ENCODE data around the gene DPYD. TPM values are rescaled to one million over a fixed set of nuclear protein-coding genes. Genes with fewer than 3 reads are reported as not detected.

DPYD gene
- total RNA-seq, 1 experiment from 2014 or later: 7.0 TPM

DNA sequence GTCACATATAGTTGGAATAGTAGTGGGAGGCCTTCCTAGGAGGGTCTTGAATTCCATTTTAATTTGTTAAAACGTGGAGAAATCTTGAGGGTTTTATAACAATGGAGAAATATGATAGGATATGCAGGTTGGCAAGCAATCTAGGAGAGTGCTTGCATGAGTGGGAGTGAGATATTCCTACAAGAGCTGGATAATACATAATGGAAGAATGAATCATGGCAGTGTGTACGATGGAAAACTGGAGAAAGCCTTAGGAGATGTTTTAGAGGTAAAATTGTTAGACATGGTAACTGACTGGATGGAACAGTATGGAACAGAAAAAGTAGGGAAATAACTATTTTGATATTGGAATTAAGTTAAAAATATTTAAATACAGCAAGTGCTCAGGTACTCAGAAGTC lies 846.9 kb downstream of the DPYD start:
- ChIA-PET CTCF (no interaction called here), POLR2A (no interaction called here)
- Histone ChIP-seq H3K4me1 (no peaks in the 10 kb centered on the region), H3K36me3 (ENCODE audit: control insufficient read depth, insufficient read depth, low read length) (no peaks in the 10 kb centered on the region), H3K9me3 (no peaks in the 10 kb centered on the region), H3K4me3 (ENCODE audit: low read depth, low read length) (no peak overlapping the region), H3K27me3 (replicated peaks; ENCODE audit: control insufficient read depth, insufficient read depth, low read length) (no peaks in the 10 kb centered on the region)
- TF ChIP-seq, protein P1, sequence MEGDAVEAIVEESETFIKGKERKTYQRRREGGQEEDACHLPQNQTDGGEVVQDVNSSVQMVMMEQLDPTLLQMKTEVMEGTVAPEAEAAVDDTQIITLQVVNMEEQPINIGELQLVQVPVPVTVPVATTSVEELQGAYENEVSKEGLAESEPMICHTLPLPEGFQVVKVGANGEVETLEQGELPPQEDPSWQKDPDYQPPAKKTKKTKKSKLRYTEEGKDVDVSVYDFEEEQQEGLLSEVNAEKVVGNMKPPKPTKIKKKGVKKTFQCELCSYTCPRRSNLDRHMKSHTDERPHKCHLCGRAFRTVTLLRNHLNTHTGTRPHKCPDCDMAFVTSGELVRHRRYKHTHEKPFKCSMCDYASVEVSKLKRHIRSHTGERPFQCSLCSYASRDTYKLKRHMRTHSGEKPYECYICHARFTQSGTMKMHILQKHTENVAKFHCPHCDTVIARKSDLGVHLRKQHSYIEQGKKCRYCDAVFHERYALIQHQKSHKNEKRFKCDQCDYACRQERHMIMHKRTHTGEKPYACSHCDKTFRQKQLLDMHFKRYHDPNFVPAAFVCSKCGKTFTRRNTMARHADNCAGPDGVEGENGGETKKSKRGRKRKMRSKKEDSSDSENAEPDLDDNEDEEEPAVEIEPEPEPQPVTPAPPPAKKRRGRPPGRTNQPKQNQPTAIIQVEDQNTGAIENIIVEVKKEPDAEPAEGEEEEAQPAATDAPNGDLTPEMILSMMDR (IDR thresholded peaks at IDR 0.05; ENCODE audit: insufficient read depth in 1 of 2, low read depth in 1 of 2, low read length in 1 of 2, severe bottlenecking in 1 of 2, unreplicated experiment in 1 of 2): no peak
- Mint-ChIP-seq H3K27me3 (ENCODE audit: insufficient read depth, unreplicated experiment) (no peaks in the 10 kb centered on the region), H3K4me1 (ENCODE audit: low read depth, unreplicated experiment) (no peaks in the 10 kb centered on the region), H3K9me3 (ENCODE audit: unreplicated experiment) (no peaks in the 10 kb centered on the region), H3K36me3 (ENCODE audit: insufficient read depth, unreplicated experiment) (no peaks in the 10 kb centered on the region), H3K27ac (ENCODE audit: unreplicated experiment) (no peak overlapping the region), H3K4me3 (ENCODE audit: unreplicated experiment) (no peak overlapping the region)
- no peak for DNase-seq
- no TSS peak for BruUV-seq (replicated peaks)
- intact Hi-C loops (cut with micrococcal nuclease; ENCODE audit: unreplicated experiment): no loop called here

DNA sequence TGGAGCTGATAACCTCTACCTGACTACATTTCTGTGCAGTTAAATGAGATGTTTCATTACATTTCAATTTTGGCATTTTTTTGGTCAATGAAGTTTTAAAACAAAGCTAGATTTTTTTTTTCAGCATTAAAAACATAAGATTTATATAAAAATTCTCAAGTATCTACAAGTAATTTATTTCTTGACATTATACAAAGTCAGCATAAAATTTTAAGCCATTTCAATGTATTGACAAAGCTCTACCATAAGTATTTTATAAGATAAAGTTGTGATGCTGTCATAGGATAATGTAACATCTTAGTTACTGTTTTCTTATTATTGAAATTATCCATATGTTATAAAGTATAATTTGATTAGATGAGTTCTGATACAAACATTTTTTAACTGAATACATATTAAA lies 847.7 kb downstream of the DPYD start:
- Histone ChIP-seq H3K36me3 (ENCODE audit: control insufficient read depth, insufficient read depth, low read length) (no peaks in the 10 kb centered on the region), H3K9me3 (no peaks in the 10 kb centered on the region), H3K4me1 (no peaks in the 10 kb centered on the region), H3K4me3 (ENCODE audit: low read depth, low read length) (no peak overlapping the region), H3K27me3 (replicated peaks; ENCODE audit: control insufficient read depth, insufficient read depth, low read length) (no peaks in the 10 kb centered on the region)
- intact Hi-C loops (cut with micrococcal nuclease; ENCODE audit: unreplicated experiment): no loop called here
- H3K27ac Mint-ChIP-seq (ENCODE audit: unreplicated experiment): no peak overlapping the region
- ChIA-PET CTCF (no interaction called here), POLR2A (no interaction called here)
- DNase-seq: no peak
- BruUV-seq (replicated peaks): no TSS peak
- H3K4me1 Mint-ChIP-seq (ENCODE audit: low read depth, unreplicated experiment): no peaks in the 10 kb centered on the region
- H3K36me3 Mint-ChIP-seq (ENCODE audit: insufficient read depth, unreplicated experiment): no peaks in the 10 kb centered on the region
- TF ChIP-seq, protein P1 (IDR thresholded peaks at IDR 0.05; ENCODE audit: insufficient read depth in 1 of 2, low read depth in 1 of 2, low read length in 1 of 2, severe bottlenecking in 1 of 2, unreplicated experiment in 1 of 2): no peak
- H3K9me3 Mint-ChIP-seq (ENCODE audit: unreplicated experiment): no peaks in the 10 kb centered on the region
- H3K27me3 Mint-ChIP-seq (ENCODE audit: insufficient read depth, unreplicated experiment): no peaks in the 10 kb centered on the region
- no peak overlapping the region for H3K4me3 Mint-ChIP-seq (ENCODE audit: unreplicated experiment)

DNA sequence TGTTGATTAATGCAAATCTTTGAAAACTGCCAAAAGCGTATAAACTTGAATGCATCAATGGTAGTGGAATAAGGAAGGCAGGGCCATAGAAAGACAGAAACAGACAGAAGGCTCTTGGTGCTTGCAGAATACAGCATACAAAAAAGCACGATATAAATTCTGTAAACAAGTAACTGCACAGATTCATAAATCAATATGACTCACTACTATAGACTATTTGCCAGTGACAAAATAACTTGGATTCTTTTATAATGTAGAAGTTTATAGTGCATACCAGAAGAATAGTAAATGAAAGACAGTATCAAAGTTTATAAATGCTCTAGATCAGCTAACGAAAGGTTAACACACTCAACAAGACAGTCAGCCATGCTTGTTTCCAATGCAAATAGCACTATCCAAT lies 849.7 kb downstream of the DPYD start:
- Histone ChIP-seq H3K27me3 (replicated peaks; ENCODE audit: control insufficient read depth, insufficient read depth, low read length) (no peaks in the 10 kb centered on the region), H3K4me1 (no peaks in the 10 kb centered on the region), H3K9me3 (no peaks in the 10 kb centered on the region), H3K36me3 (ENCODE audit: control insufficient read depth, insufficient read depth, low read length) (no peaks in the 10 kb centered on the region), H3K4me3 (ENCODE audit: low read depth, low read length) (no peak overlapping the region)
- Mint-ChIP-seq H3K9me3 (ENCODE audit: unreplicated experiment) (no peaks in the 10 kb centered on the region), H3K27ac (ENCODE audit: unreplicated experiment) (no peak overlapping the region), H3K4me3 (ENCODE audit: unreplicated experiment) (no peak overlapping the region), H3K36me3 (ENCODE audit: insufficient read depth, unreplicated experiment) (no peaks in the 10 kb centered on the region), H3K4me1 (ENCODE audit: low read depth, unreplicated experiment) (no peaks in the 10 kb centered on the region), H3K27me3 (ENCODE audit: insufficient read depth, unreplicated experiment) (no peaks in the 10 kb centered on the region)
- no TSS peak for BruUV-seq (replicated peaks)
- TF ChIP-seq, protein P1 (IDR thresholded peaks at IDR 0.05; ENCODE audit: insufficient read depth in 1 of 2, low read depth in 1 of 2, low read length in 1 of 2, severe bottlenecking in 1 of 2, unreplicated experiment in 1 of 2): no peak
- ChIA-PET POLR2A (no interaction called here), CTCF (no interaction called here)
- intact Hi-C loops (cut with micrococcal nuclease; ENCODE audit: unreplicated experiment): no loop called here
- DNase-seq: no peak
